PC-9 (cell line): ENCODE results near the gene PPP1R37. TPM values are rescaled to one million over a fixed set of nuclear protein-coding genes. Genes with fewer than 3 reads are reported as not detected.

Experiments used
- BruUV-seq: library from RNA; stranded (reverse); fragments of 400-500 nt; replicated peaks from 2 replicates; lab custom pipeline; 2021; lab: Mats Ljungman, UMichigan
- CTCF ChIA-PET: fragments of 300-600 bp; sonication (Branson Sonifier 250); formaldehyde crosslinking; loops from one replicate; lab custom pipeline; 2022; ENCODE audit warnings: antibody characterized with exemption; lab: Charles Lee
- POLR2A ChIA-PET: fragments of 300-600 bp; sonication (Branson Sonifier 250); formaldehyde crosslinking; loops from one replicate; lab custom pipeline; 2022; ENCODE audit warnings: antibody characterized with exemption; ENCODE audit not compliant: unreplicated experiment; lab: Charles Lee
- DNase-seq, 2 experiments: peaks; one replicate each; pipeline versions ENCODE4 v3.0.0 to v3.0.0-alpha.2; 2015 to 2022; ENCODE audit warnings: mixed read lengths in 1 of 2
- H2AFZ ChIP-seq: fragments of 200-600 bp; sonication (generic); 2 replicates; pipeline ENCODE4 v1.8.1; 2017; ENCODE audit warnings: antibody characterized with exemption
- H3F3A ChIP-seq: fragments of 200-600 bp; sonication (generic); 2 replicates; pipeline ENCODE4 v1.8.1; 2017; ENCODE audit warnings: antibody characterized with exemption, mild to moderate bottlenecking, low read depth; ENCODE audit not compliant: insufficient read depth
- H3K27ac ChIP-seq: fragments of 200-600 bp; sonication (generic); 2 replicates; pipeline ENCODE4 v1.6.1; 2016; ENCODE audit warnings: mixed run types
- H3K27me3 ChIP-seq: fragments of 200-600 bp; sonication (generic); 2 replicates; pipeline ENCODE4 v1.6.1; 2016; ENCODE audit warnings: low read depth, mixed run types; ENCODE audit not compliant: insufficient read depth
- H3K36me3 ChIP-seq: fragments of 200-600 bp; sonication (generic); 2 replicates; pipeline ENCODE4 v1.6.1; 2016; ENCODE audit warnings: low read depth, mixed run types
- H3K4me1 ChIP-seq: fragments of 200-600 bp; sonication (generic); replicated peaks from 2 replicates; pipeline ENCODE4 v1.6.1; 2016; ENCODE audit warnings: mixed run types; ENCODE audit not compliant: insufficient read depth
- H3K4me2 ChIP-seq: fragments of 200-600 bp; sonication (generic); 2 replicates; pipeline ENCODE4 v1.6.1; 2017; ENCODE audit warnings: mixed run types
- H3K4me3 ChIP-seq: fragments of 200-600 bp; sonication (generic); 2 replicates; pipeline ENCODE4 v1.6.1; 2016; ENCODE audit warnings: mixed run types
- H3K79me2 ChIP-seq: fragments of 200-600 bp; sonication (generic); 2 replicates; pipeline ENCODE4 v1.6.1; 2017; ENCODE audit warnings: low read depth, mixed run types
- H3K9me2 ChIP-seq: fragments of 200-600 bp; sonication (generic); 2 replicates; pipeline ENCODE4 v1.8.1; 2017; ENCODE audit warnings: mild to moderate bottlenecking; ENCODE audit not compliant: insufficient read depth
- H3K9me3 ChIP-seq: fragments of 200-600 bp; sonication (generic); 2 replicates; pipeline ENCODE4 v1.8.1; 2016; ENCODE audit warnings: low read depth; ENCODE audit not compliant: insufficient read depth
- H4K20me1 ChIP-seq: fragments of 200-600 bp; sonication (generic); 2 replicates; pipeline ENCODE4 v1.8.1; 2017; ENCODE audit not compliant: insufficient read depth
- CTCF ChIP-seq: fragments of 200-600 bp; sonication (generic); conservative IDR thresholded peaks from 2 replicates; pipeline ENCODE4 v1.6.1; 2017; ENCODE audit warnings: mixed run types, antibody characterized with exemption, mild to moderate bottlenecking, moderate library complexity
- EZH2 ChIP-seq: fragments of 200-600 bp; sonication (generic); IDR thresholded peaks from 2 replicates; pipeline ENCODE4 v1.8.0; 2017; ENCODE audit warnings: antibody characterized with exemption, low read depth
- intact Hi-C: fragments of 100-400 bp; cut with micrococcal nuclease; formaldehyde crosslinking; loops from one replicate; pipeline ENCODE4 v1.10.0; 2022; ENCODE audit not compliant: unreplicated experiment
- total RNA-seq: library from RNA; stranded (reverse); gene quantifications from 2 replicates; pipeline ENCODE4 v1.2.3, GENCODE V29; 2021

Gene PPP1R37
- total RNA-seq, 1 experiment from 2014 or later: 41.1 TPM

- Histone ChIP-seq H2AFZ (no peak overlapping the region), H4K20me1 (peaks cover 4% of the 10 kb centered on the region; the same call in 1 of the 2 replicates), H3K27me3 (no peaks in the 10 kb centered on the region), H3K9me2 (no peaks in the 10 kb centered on the region), H3K79me2 (peaks cover 35% of the 10 kb centered on the region), H3K4me1 (peaks cover 28% of the 10 kb centered on the region), H3K9me3 (no peaks in the 10 kb centered on the region), H3K4me2 (peak overlapping the region; percentile 46; the same call in 1 of the 2 replicates), H3K4me3 (no peak overlapping the region), H3F3A (peaks cover 40% of the 10 kb centered on the region; the same call in 1 of the 2 replicates), H3K36me3 (no peaks in the 10 kb centered on the region), H3K27ac (no peak overlapping the region)
- intact Hi-C loops: no loop called here
- TF ChIP-seq EZH2: no peak
- peak in 1 of 2 experiments; percentile 53 for DNase-seq
- CTCF ChIA-PET: interaction anchor here (0.6 kb wide), 1 partner anchor 119 kb away, joined by 7 read pairs; no protein-coding TSS in a partner anchor
- BruUV-seq: no TSS peak
- POLR2A ChIA-PET: no interaction called here
Measured at GRCh38 chr19:45182758-45183157, 89.8 kb downstream of the PPP1R37 start.

- ChIA-PET CTCF (interaction anchor here (0.7 kb wide), 1 partner anchor 457 kb away, joined by 9 read pairs; no protein-coding TSS in a partner anchor), POLR2A (no interaction called here)
- Histone ChIP-seq H3F3A (peaks cover 37% of the 10 kb centered on the region; the same call in 1 of the 2 replicates), H3K9me3 (no peaks in the 10 kb centered on the region), H3K27ac (no peak overlapping the region), H3K9me2 (no peaks in the 10 kb centered on the region), H3K4me2 (no peak overlapping the region), H3K4me3 (no peak overlapping the region), H2AFZ (no peak overlapping the region), H4K20me1 (peaks cover 4% of the 10 kb centered on the region; the same call in 1 of the 2 replicates), H3K27me3 (no peaks in the 10 kb centered on the region), H3K79me2 (peaks cover 33% of the 10 kb centered on the region), H3K4me1 (peaks cover 28% of the 10 kb centered on the region), H3K36me3 (no peaks in the 10 kb centered on the region)
- intact Hi-C loops: no loop called here
- BruUV-seq: no TSS peak
- TF ChIP-seq CTCF (no peak), EZH2 (no peak)
- DNase-seq: no peak
Measured at GRCh38 chr19:45184115-45184514, 91.1 kb downstream of the PPP1R37 start.

- BruUV-seq: no TSS peak
- H3F3A ChIP-seq: peaks cover 28% of the 10 kb centered on the region; the same call in 1 of the 2 replicates
- no peaks in the 10 kb centered on the region for H4K20me1 ChIP-seq
- POLR2A ChIA-PET: no interaction called here
- no peak overlapping the region for H3K4me2 ChIP-seq
- no peaks in the 10 kb centered on the region for H3K9me3 ChIP-seq
- intact Hi-C loops: loop anchor here (2.0 to 5.0 kb wide), 2 partner anchors 108 to 169 kb away; partner anchors contain the start of gene GEMIN7
- peak in 1 of 2 experiments; percentile 58 for DNase-seq
- H3K27me3 ChIP-seq: no peaks in the 10 kb centered on the region
- no peaks in the 10 kb centered on the region for H3K9me2 ChIP-seq
- TF ChIP-seq CTCF: no peak
- no peak for TF ChIP-seq EZH2
- peaks cover 7% of the 10 kb centered on the region for H3K79me2 ChIP-seq
- CTCF ChIA-PET: no interaction called here
- H2AFZ ChIP-seq: no peak overlapping the region
- no peak overlapping the region for H3K27ac ChIP-seq
- H3K36me3 ChIP-seq: no peaks in the 10 kb centered on the region
- no peak overlapping the region for H3K4me3 ChIP-seq
- H3K4me1 ChIP-seq: peaks cover 14% of the 10 kb centered on the region
Measured at GRCh38 chr19:45186509-45187334, 93.7 kb downstream of the PPP1R37 start.
